HepG2 (cell line): ENCODE results near the gene TOR1A. TPM values are rescaled to one million over a fixed set of nuclear protein-coding genes. Genes with fewer than 3 reads are reported as not detected.

Experiments
- ATF7 ChIP-seq, 2 experiments: fragments of 450-650 bp in 1 of 2; sonication (generic) in 1 of 2; formaldehyde crosslinking in 1 of 2; IDR thresholded peaks; 2 replicates each; pipeline versions ENCODE4 v1.4.0 to v1.6.1; 2016 to 2020; ENCODE audit warnings: antibody characterized with exemption in 1 of 2, mild to moderate bottlenecking in 1 of 2, missing genetic modification reagents in 1 of 2
- CEBPB ChIP-seq: IDR thresholded peaks from 2 replicates; pipeline ENCODE4 v1.6.1; 2011; ENCODE audit warnings: low read depth, low read length, improper control_type of control experiment, borderline replicate concordance
- GATAD1 ChIP-seq: IDR thresholded peaks from 2 replicates; pipeline ENCODE4 v1.6.1; 2016; ENCODE audit warnings: missing genetic modification reagents, missing compliant biosample characterization
- GATAD2A ChIP-seq: IDR thresholded peaks from 2 replicates; pipeline ENCODE4 v1.6.1; 2016
- MYC ChIP-seq: sonication (generic); formaldehyde crosslinking; IDR thresholded peaks from 2 replicates; pipeline ENCODE4 v1.9.0; 2021; ENCODE audit warnings: missing genetic modification reagents, borderline replicate concordance
- NCOR1 ChIP-seq: fragments of 200-600 bp; sonication (generic); IDR thresholded peaks from 2 replicates; pipeline ENCODE4 v1.7.0; 2017; ENCODE audit warnings: antibody characterized with exemption, low read length, borderline replicate concordance
- NFKB2 ChIP-seq: sonication (generic); formaldehyde crosslinking; IDR thresholded peaks from 2 replicates; pipeline ENCODE4 v1.4.0; 2020; ENCODE audit warnings: missing genetic modification reagents, borderline replicate concordance
- RBFOX2 ChIP-seq: fragments of 200-400 bp; formaldehyde crosslinking; IDR thresholded peaks from 2 replicates; pipeline ENCODE4 v1.6.1; 2017; ENCODE audit warnings: low read depth, mild to moderate bottlenecking, low read length
- SETDB1 ChIP-seq: sonication (generic); formaldehyde crosslinking; IDR thresholded peaks from 2 replicates; pipeline ENCODE4 v1.5.1; 2020; ENCODE audit warnings: missing genetic modification reagents, mild to moderate bottlenecking, borderline replicate concordance
- TBX2 ChIP-seq: sonication (generic); formaldehyde crosslinking; IDR thresholded peaks from 2 replicates; pipeline ENCODE4 v1.5.0; 2020; ENCODE audit warnings: missing genetic modification reagents, mild to moderate bottlenecking, borderline replicate concordance
- ZBTB38 ChIP-seq: sonication (generic); formaldehyde crosslinking; IDR thresholded peaks from 2 replicates; pipeline ENCODE4 v1.5.1; 2020; ENCODE audit warnings: mild to moderate bottlenecking, missing genetic modification reagents
- ZFP1 ChIP-seq: IDR thresholded peaks from 2 replicates; pipeline ENCODE4 v1.6.1; 2016
- ZFP37 ChIP-seq: sonication (generic); formaldehyde crosslinking; IDR thresholded peaks from 2 replicates; pipeline ENCODE4 v1.4.0; 2020; ENCODE audit warnings: missing genetic modification reagents, borderline replicate concordance
- ZNF703 ChIP-seq: sonication (generic); formaldehyde crosslinking; IDR thresholded peaks from 2 replicates; pipeline ENCODE4 v1.5.1; 2020; ENCODE audit warnings: missing genetic modification reagents, mild to moderate bottlenecking, moderate library complexity, borderline replicate concordance
- polyA plus RNA-seq, 8 experiments: library from polyadenylated mRNA; depleted of rRNA in 3 of 8; stranded (reverse) in 7 of 8; unstranded in 1 of 8; fragments of >200 nt; fragmentation: Illumina TruSeq in 4 of 8; extraction: Trizol in 4 of 8; gene quantifications; 2 replicates each; pipeline versions ENCODE4 v1.2.1 to v1.2.3, GENCODE V29; 2011 to 2016; ENCODE audit warnings: low read depth in 4 of 8, missing spikeins in 1 of 8, mixed read lengths in 1 of 8; ENCODE audit not compliant: insufficient read depth in 1 of 8
- total RNA-seq, 5 experiments: library from RNA; depleted of rRNA; stranded (reverse); fragments of >200 nt; fragmentation: Illumina TruSeq; extraction: Trizol; gene quantifications; 2 replicates each; pipeline ENCODE4 v1.2.3, GENCODE V29; 2016; ENCODE audit warnings: low read depth in 1 of 5

TOR1A gene
- total and polyA plus RNA-seq, 2 of the 13 experiments (the other 11 are each of a cell fraction or from before 2014, with no cell fraction given) = 31.6 to 41.4 TPM

DNA sequence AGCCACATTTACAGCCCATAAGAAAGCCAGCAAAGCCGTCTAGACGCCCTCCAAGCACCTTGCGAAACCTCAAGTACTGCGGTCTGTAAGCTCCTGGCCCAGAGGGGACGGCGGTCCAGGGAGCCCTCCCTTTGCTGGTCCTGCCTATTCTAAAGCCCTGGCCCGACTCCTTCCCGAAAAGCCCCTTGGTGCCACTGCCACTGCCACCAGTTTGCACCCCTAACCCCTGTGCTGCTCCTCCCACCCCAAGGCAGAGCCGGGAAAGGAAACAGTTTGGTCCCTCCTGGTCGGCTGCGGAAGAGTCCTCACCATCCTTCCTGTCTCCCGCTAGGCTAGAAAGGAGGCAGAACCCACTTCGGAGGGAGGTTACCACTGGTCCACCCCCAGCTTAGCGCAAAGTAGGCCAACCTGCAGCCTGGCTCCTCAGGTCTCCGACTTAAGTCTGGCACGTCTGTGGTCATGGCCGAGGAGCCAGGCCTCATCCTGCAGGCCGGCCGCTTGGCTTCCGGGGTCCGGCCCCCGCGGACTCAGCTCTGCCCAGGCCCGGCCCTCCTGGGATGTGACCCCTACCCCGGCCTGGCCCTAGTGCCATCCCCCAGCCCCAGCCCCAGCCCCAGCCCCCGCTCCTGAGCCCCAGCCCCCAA is 916 bp downstream of the TOR1A start (continued):
- TF ChIP-seq ZFP37 (CRISPR knock-in tag) = no peak
- peak; percentile 24; the same call in 1 of the 2 replicates for TF ChIP-seq GATAD1 (CRISPR knock-in tag)
- TF ChIP-seq TBX2 = no peak
- peak; percentile 31; the same call in 1 of the 2 replicates for TF ChIP-seq ZBTB38
- no peak for TF ChIP-seq GATAD2A (CRISPR knock-in tag)
- TF ChIP-seq ATF7 (IDR thresholded peaks at IDR 0.05) = no peak
- TF ChIP-seq ATF7 (CRISPR knock-in tag; IDR thresholded peaks at IDR 0.05) = no peak
- TF ChIP-seq ZNF703 = no peak
- TF ChIP-seq RBFOX2 = no peak
- TF ChIP-seq ZFP1 (CRISPR knock-in tag) = no peak
- TF ChIP-seq CEBPB = peak; percentile 58
- TF ChIP-seq SETDB1 (CRISPR knock-in tag) = no peak
- TF ChIP-seq NFKB2 = 0 out of 2 replicates have a peak, but pooled peaks have one; percentile 22
- TF ChIP-seq MYC = peak; percentile 31; the same call in 1 of the 2 replicates
- no peak for TF ChIP-seq NCOR1
